Measurements from ENCODE around the gene CHADL. TPM values are rescaled to one million over a fixed set of nuclear protein-coding genes. Genes with fewer than 3 reads are reported as not detected.
"Not testable (repeated sequence)": the region's sequence is repeated elsewhere in the genome, so short reads cannot be mapped to it uniquely, and the experiment has no call there.

Gene CHADL
- total RNA-seq, 1 experiment from 2014 or later, result 0.74 TPM

GRCh38 chr22:41260871-41261270 is 20.1 kb upstream of the CHADL start:
- DNase-seq, result no peak
- no TSS peak for BruUV-seq (replicated peaks)
- H4K20me1 ChIP-seq (ENCODE audit: insufficient read depth), result peaks cover 7% of the 10 kb centered on the region
- no peaks in the 10 kb centered on the region for H3K27me3 ChIP-seq (ENCODE audit: insufficient read depth, low read depth)
- no peak for TF ChIP-seq EZH2 (IDR thresholded peaks at IDR 0.05; ENCODE audit: low read depth)
- TF ChIP-seq CTCF (conservative IDR thresholded peaks at IDR 0.05), result no peak
- H3K4me2 ChIP-seq, result no peak overlapping the region
- peaks cover 52% of the 10 kb centered on the region for H3K36me3 ChIP-seq (ENCODE audit: low read depth)
- H3K9me3 ChIP-seq (ENCODE audit: insufficient read depth, low read depth), result no peaks in the 10 kb centered on the region
- peaks cover 22% of the 10 kb centered on the region; the same call in 1 of the 2 replicates for H3F3A ChIP-seq (ENCODE audit: insufficient read depth, low read depth)
- no peak overlapping the region for H3K27ac ChIP-seq
- 0 out of 2 replicates have a peak, but pooled peaks cover 10% of the 10 kb centered on the region for H3K79me2 ChIP-seq (ENCODE audit: low read depth)
- ChIA-PET POLR2A (ENCODE audit: unreplicated experiment) (no interaction called here), CTCF (no interaction called here)
- intact Hi-C loops (cut with micrococcal nuclease; ENCODE audit: unreplicated experiment), result no loop called here
- H3K4me3 ChIP-seq, result no peak overlapping the region
- no peak overlapping the region for H2AFZ ChIP-seq
- H3K4me1 ChIP-seq (replicated peaks; ENCODE audit: insufficient read depth), result peaks cover 21% of the 10 kb centered on the region
- H3K9me2 ChIP-seq (ENCODE audit: insufficient read depth), result no peaks in the 10 kb centered on the region

- H3K27ac ChIP-seq; H3K4me2 ChIP-seq; CTCF ChIA-PET; POLR2A ChIA-PET (ENCODE audit: unreplicated experiment); H3K4me3 ChIP-seq; DNase-seq; H3K9me2 ChIP-seq (ENCODE audit: insufficient read depth); BruUV-seq (replicated peaks); H3K27me3 ChIP-seq (ENCODE audit: insufficient read depth, low read depth); H2AFZ ChIP-seq; H3K9me3 ChIP-seq (ENCODE audit: insufficient read depth, low read depth): not testable (repeated sequence)
- H3F3A ChIP-seq (ENCODE audit: insufficient read depth, low read depth), result peaks cover 19% of the 10 kb centered on the region; the same call in 1 of the 2 replicates
- peaks cover 54% of the 10 kb centered on the region for H3K36me3 ChIP-seq (ENCODE audit: low read depth)
- H3K4me1 ChIP-seq (replicated peaks; ENCODE audit: insufficient read depth), result peaks cover 22% of the 10 kb centered on the region
- intact Hi-C loops (cut with micrococcal nuclease; ENCODE audit: unreplicated experiment), result loop anchor here (5.0 kb wide), 1 partner anchor 258 kb away; no protein-coding TSS in a partner anchor
- peaks cover 12% of the 10 kb centered on the region for H4K20me1 ChIP-seq (ENCODE audit: insufficient read depth)
- 0 out of 2 replicates have a peak, but pooled peaks cover 11% of the 10 kb centered on the region for H3K79me2 ChIP-seq (ENCODE audit: low read depth)
These were observed 19.0 kb upstream of the CHADL start for GRCh38 chr22:41259756-41260155.

GRCh38 chr22:41257696-41258095 is 17.0 kb upstream of the CHADL start:
- ChIA-PET POLR2A (ENCODE audit: unreplicated experiment) (interaction anchor here (0.6 kb wide), 1 partner anchor 123 kb away, joined by 7 read pairs; no protein-coding TSS in a partner anchor), CTCF (no interaction called here)
- BruUV-seq (replicated peaks), result no TSS peak
- TF ChIP-seq EZH2 (IDR thresholded peaks at IDR 0.05; ENCODE audit: low read depth), result no peak
- TF ChIP-seq CTCF (conservative IDR thresholded peaks at IDR 0.05), result no peak
- Histone ChIP-seq H3K9me2 (ENCODE audit: insufficient read depth) (no peaks in the 10 kb centered on the region), H3K4me3 (no peak overlapping the region), H3K4me1 (replicated peaks; ENCODE audit: insufficient read depth) (peaks cover 22% of the 10 kb centered on the region), H3K36me3 (ENCODE audit: low read depth) (peaks cover 51% of the 10 kb centered on the region), H3K4me2 (no peak overlapping the region), H3K27me3 (ENCODE audit: insufficient read depth, low read depth) (no peaks in the 10 kb centered on the region), H2AFZ (no peak overlapping the region), H3F3A (ENCODE audit: insufficient read depth, low read depth) (peaks cover 25% of the 10 kb centered on the region; the same call in 1 of the 2 replicates), H3K79me2 (ENCODE audit: low read depth) (0 out of 2 replicates have a peak, but pooled peaks cover 7% of the 10 kb centered on the region), H3K9me3 (ENCODE audit: insufficient read depth, low read depth) (no peaks in the 10 kb centered on the region), H3K27ac (no peak overlapping the region; the same call in 1 of the 2 replicates), H4K20me1 (ENCODE audit: insufficient read depth) (peaks cover 10% of the 10 kb centered on the region)
- no peak for DNase-seq
- intact Hi-C loops (cut with micrococcal nuclease; ENCODE audit: unreplicated experiment), result loop anchor here (5.0 kb wide), 1 partner anchor 260 kb away; no protein-coding TSS in a partner anchor

Data from PC-9 (cell line).